K562 (cell line): ENCODE data around the gene AMBRA1. TPM values are rescaled to one million over a fixed set of nuclear protein-coding genes. Genes with fewer than 3 reads are reported as not detected.
A peak's percentile ranks its signal among the peaks of the same experiment; 100 is the strongest.

Source experiments
- ARHGAP35 ChIP-seq: fragments of 450-650 bp; IDR thresholded peaks from 2 replicates; pipeline ENCODE4 v1.6.1; 2018; ENCODE audit not compliant: partially characterized antibody
- BRCA1 ChIP-seq, 2 experiments: fragments of 450-650 bp in 1 of 2; sonication (generic) in 1 of 2; formaldehyde crosslinking in 1 of 2; IDR thresholded peaks; 2 replicates each; pipeline versions ENCODE4 v1.5.0 to v1.6.1; 2017 to 2020; ENCODE audit warnings: mild to moderate bottlenecking in 1 of 2, missing genetic modification reagents in 1 of 2
- CTBP1 ChIP-seq: fragments of 450-650 bp; IDR thresholded peaks from 2 replicates; pipeline ENCODE4 v1.6.1; 2016; ENCODE audit warnings: borderline replicate concordance
- FOXJ2 ChIP-seq: fragments of 200-800 bp; sonication (Bioruptor generic); IDR thresholded peaks from 2 replicates; pipeline ENCODE4 v1.6.1; 2016; ENCODE audit warnings: missing genetic modification characterization, missing compliant biosample characterization
- ILK ChIP-seq: fragments of 450-650 bp; IDR thresholded peaks from 2 replicates; pipeline ENCODE4 v1.6.1; 2016; ENCODE audit warnings: missing genetic modification characterization, low read depth, mild to moderate bottlenecking, missing compliant biosample characterization, moderate library complexity, borderline replicate concordance
- MEIS2 ChIP-seq: fragments of 450-650 bp; IDR thresholded peaks from 2 replicates; pipeline ENCODE4 v1.6.1; 2014; ENCODE audit warnings: mild to moderate bottlenecking; ENCODE audit not compliant: partially characterized antibody
- PBX2 ChIP-seq, 2 experiments: IDR thresholded peaks in 1 of 2; conservative IDR thresholded peaks in 1 of 2; 2 replicates each; pipeline ENCODE4 v1.6.1; 2016; ENCODE audit warnings: low read depth in 2 of 2, mild to moderate bottlenecking in 1 of 2, missing compliant biosample characterization in 1 of 2, missing genetic modification characterization in 1 of 2, moderate library complexity in 1 of 2
- PYGO2 ChIP-seq: fragments of 450-650 bp; IDR thresholded peaks from 2 replicates; pipeline ENCODE4 v1.6.1; 2016; ENCODE audit warnings: mild to moderate bottlenecking, missing genetic modification characterization, moderate library complexity, missing compliant biosample characterization
- RBM22 ChIP-seq: fragments of 200-400 bp; formaldehyde crosslinking; IDR thresholded peaks from 2 replicates; pipeline ENCODE4 v1.6.1; 2018; ENCODE audit warnings: low read length, low read depth; ENCODE audit not compliant: poor library complexity, severe bottlenecking
- RFX1 ChIP-seq: fragments of 450-650 bp; IDR thresholded peaks from 2 replicates; pipeline ENCODE4 v1.6.1; 2016; ENCODE audit warnings: mild to moderate bottlenecking, moderate library complexity
- TCF3 ChIP-seq: sonication (generic); formaldehyde crosslinking; IDR thresholded peaks from 2 replicates; pipeline ENCODE4 v1.4.0; 2020; ENCODE audit warnings: mild to moderate bottlenecking, missing genetic modification reagents
- TEAD2 ChIP-seq: fragments of 450-650 bp; IDR thresholded peaks from 2 replicates; pipeline ENCODE4 v1.6.1; 2016; ENCODE audit warnings: missing genetic modification characterization, control low read depth, missing compliant biosample characterization
- ZBTB11 ChIP-seq, 3 experiments: fragments of 200-800 bp in 1 of 3; fragments of 250-450 bp in 1 of 3; fragments of 450-650 bp in 1 of 3; sonication (Bioruptor Pico) in 1 of 3; sonication (Bioruptor generic) in 1 of 3; formaldehyde crosslinking in 1 of 3; IDR thresholded peaks; 2 replicates each; pipeline versions ENCODE4 v1.6.1 to v1.8.0; 2016 to 2022; ENCODE audit warnings: mild to moderate bottlenecking in 2 of 3, missing genetic modification characterization in 2 of 3, missing compliant biosample characterization in 1 of 3, moderate library complexity in 1 of 3
- ZHX1 ChIP-seq: fragments of 150-350 bp; conservative IDR thresholded peaks from 2 replicates; pipeline ENCODE4 v1.6.1; 2014; ENCODE audit warnings: low read length
- ZKSCAN1 ChIP-seq: fragments of 150-350 bp; IDR thresholded peaks from 2 replicates; pipeline ENCODE4 v1.6.1; 2016; ENCODE audit warnings: low read depth, low read length
- ZNF511 ChIP-seq: sonication (generic); formaldehyde crosslinking; IDR thresholded peaks from 2 replicates; pipeline ENCODE4 v1.8.0; 2022; ENCODE audit warnings: mild to moderate bottlenecking, missing genetic modification reagents
- ZNF584 ChIP-seq: fragments of 200-800 bp; sonication (Bioruptor generic); IDR thresholded peaks from 2 replicates; pipeline ENCODE4 v1.6.1; 2016; ENCODE audit warnings: low read depth, mild to moderate bottlenecking, missing genetic modification characterization, missing compliant biosample characterization
- polyA plus RNA-seq, 8 experiments: library from polyadenylated mRNA; depleted of rRNA in 4 of 8; stranded (reverse) in 5 of 8; unstranded in 3 of 8; fragments of >200 nt; fragmentation: Nextera tagmentation in 2 of 8; fragmentation: Illumina TruSeq in 1 of 8; extraction: Ambion mirVana in 2 of 8; extraction: Trizol in 1 of 8; gene quantifications; 2 replicates each; pipeline versions ENCODE4 v1.2.1 to v1.2.3, GENCODE V29; 2011 to 2014; ENCODE audit warnings: inconsistent platforms in 1 of 8, missing spikeins in 1 of 8
- total RNA-seq, 7 experiments: library from RNA; depleted of rRNA in 6 of 7; stranded (reverse); fragments of >200 nt in 6 of 7; fragmentation: Illumina TruSeq in 2 of 7; extraction: Trizol in 2 of 7; gene quantifications; 2 replicates each; pipeline versions ENCODE4 v1.2.1 to v1.2.3, GENCODE V29; 2011 to 2021; ENCODE audit warnings: low replicate concordance in 1 of 7

Gene AMBRA1
- total and polyA plus RNA-seq, 9 of the 15 experiments (the other 6 are each of a cell fraction or from before 2014, with no cell fraction given), result 0.15 to 24.5 (median 13.0) TPM

- TF ChIP-seq ZBTB11 (CRISPR knock-in tag; IDR thresholded peaks at IDR 0.05) (no peak), ZNF511 (CRISPR knock-in tag) (no peak), ILK (tag) (no peak), PBX2 (CRISPR knock-in tag; IDR thresholded peaks at IDR 0.05; ENCODE audit: low read depth) (no peak; the same call in 1 of the 2 replicates), PBX2 (tag; conservative IDR thresholded peaks at IDR 0.05; ENCODE audit: low read depth) (peak; percentile 92), MEIS2 (peak; percentile 98), TCF3 (CRISPR knock-in tag) (no peak), CTBP1 (peak; percentile 32; the same call in 1 of the 2 replicates), PYGO2 (no peak), RBM22 (no peak), ZKSCAN1 (no peak), TEAD2 (tag) (no peak), BRCA1 (IDR thresholded peaks at IDR 0.05) (no peak), BRCA1 (CRISPR knock-in tag; IDR thresholded peaks at IDR 0.05) (no peak), ZNF584 (CRISPR knock-in tag) (no peak), ZHX1 (no peak), RFX1 (peak; percentile 81), ARHGAP35 (no peak), FOXJ2 (tag) (peak; percentile 58; the same call in 1 of the 2 replicates)
Observed at GRCh38 chr11:46553814-46554212, 40.0 kb downstream of the AMBRA1 start (continued).
